IMR-90 (cell line): ENCODE measurements around the gene TAS1R1. TPM values are rescaled to one million over a fixed set of nuclear protein-coding genes. Genes with fewer than 3 reads are reported as not detected.

Experiments
- ATAC-seq: fragments of 200-7000 bp; cut with Tn5 transposase; 2 replicates; pipeline ENCODE4 v1.9.1; 2020; ENCODE audit warnings: low read depth, mild to moderate bottlenecking, moderate library complexity
- BruUV-seq: library from RNA; stranded (reverse); fragments of 400-500 nt; replicated peaks from 2 replicates; lab custom pipeline; 2021; lab: Mats Ljungman, UMichigan
- CTCF ChIA-PET: fragments of 300-600 bp; formaldehyde crosslinking; extraction: SDS; loops from one replicate; lab custom pipeline; 2021; ENCODE audit warnings: antibody characterized with exemption; lab: Yijun Ruan, JAX
- POLR2A ChIA-PET: fragments of 300-600 bp; sonication (Branson Sonifier 250); formaldehyde crosslinking; loops from one replicate; lab custom pipeline; 2022; ENCODE audit warnings: antibody characterized with exemption; ENCODE audit not compliant: unreplicated experiment; lab: Charles Lee
- DNase-seq: peaks from one replicate; pipeline ENCODE4 v3.0.0; 2013
- H2AFZ ChIP-seq: replicated peaks from 2 replicates; pipeline ENCODE3; 2013; ENCODE audit warnings: low read length, mild to moderate bottlenecking; ENCODE audit not compliant: poor library complexity
- H2AK5ac ChIP-seq: 2 replicates; pipeline ENCODE4 v1.6.1; 2013; ENCODE audit warnings: low read depth, low read length, inconsistent platforms
- H2AK9ac ChIP-seq: replicated peaks from 2 replicates; pipeline ENCODE3; 2013; ENCODE audit warnings: mild to moderate bottlenecking, low read depth, low read length, moderate library complexity; ENCODE audit not compliant: poor library complexity
- H2BK120ac ChIP-seq: 2 replicates; pipeline ENCODE4 v1.6.1; 2013; ENCODE audit warnings: low read depth, low read length, inconsistent platforms
- H2BK15ac ChIP-seq: 3 replicates; pipeline ENCODE4 v1.6.1; 2013; ENCODE audit warnings: low read depth, low read length, inconsistent platforms
- H2BK20ac ChIP-seq: 2 replicates; pipeline ENCODE4 v1.6.1; 2013; ENCODE audit warnings: low read depth, mild to moderate bottlenecking, inconsistent platforms, low read length, moderate library complexity
- H2BK5ac ChIP-seq: 2 replicates; pipeline ENCODE4 v1.6.1; 2013; ENCODE audit warnings: mild to moderate bottlenecking, low read depth, low read length, inconsistent platforms; ENCODE audit not compliant: poor library complexity, severe bottlenecking
- H3K14ac ChIP-seq: replicated peaks from 2 replicates; pipeline ENCODE4 v1.6.1; 2013; ENCODE audit warnings: low read depth, low read length, inconsistent platforms
- H3K18ac ChIP-seq: 2 replicates; pipeline ENCODE4 v1.6.1; 2013; ENCODE audit warnings: low read depth, low read length, control low read depth
- H3K23ac ChIP-seq: 2 replicates; pipeline ENCODE4 v1.6.1; 2013; ENCODE audit warnings: low read depth, low read length, inconsistent platforms
- H3K27ac ChIP-seq: 2 replicates; pipeline ENCODE4 v1.5.1; 2013; ENCODE audit warnings: mild to moderate bottlenecking, control low read depth, low read length; ENCODE audit not compliant: insufficient read depth
- H3K27me3 ChIP-seq: 2 replicates; pipeline ENCODE4 v1.6.1; 2013; ENCODE audit warnings: low read length; ENCODE audit not compliant: control insufficient read depth, insufficient read depth
- H3K36me3 ChIP-seq: 2 replicates; pipeline ENCODE4 v1.6.1; 2013; ENCODE audit warnings: low read length, mixed read lengths; ENCODE audit not compliant: control insufficient read depth, insufficient read depth
- H3K4ac ChIP-seq: 2 replicates; pipeline ENCODE4 v1.6.1; 2013; ENCODE audit warnings: low read depth, low read length, inconsistent platforms
- H3K4me1 ChIP-seq: 2 replicates; pipeline ENCODE4 v1.6.1; 2013; ENCODE audit warnings: low read length, mixed read lengths; ENCODE audit not compliant: control insufficient read depth, insufficient read depth
- H3K4me2 ChIP-seq: 2 replicates; pipeline ENCODE4 v1.6.1; 2013; ENCODE audit warnings: low read depth, mild to moderate bottlenecking, control low read depth, low read length, moderate library complexity
- H3K4me3 ChIP-seq: 2 replicates; pipeline ENCODE4 v1.5.1; 2013; ENCODE audit warnings: low read depth, mild to moderate bottlenecking, control low read depth, low read length, moderate library complexity; ENCODE audit not compliant: insufficient read depth
- H3K56ac ChIP-seq: 2 replicates; pipeline ENCODE4 v1.6.1; 2013; ENCODE audit warnings: low read length, inconsistent platforms; ENCODE audit not compliant: insufficient read depth; ENCODE audit errors: extremely low read depth
- H3K79me1 ChIP-seq, 2 experiments: 2 replicates each; pipeline ENCODE4 v1.6.1; 2013; ENCODE audit warnings: low read length in 2 of 2, inconsistent platforms in 1 of 2, low read depth in 1 of 2
- H3K9ac ChIP-seq: 2 replicates; pipeline ENCODE4 v1.6.1; 2013; ENCODE audit warnings: low read depth, low read length, control low read depth
- H3K9me1 ChIP-seq: 2 replicates; pipeline ENCODE4 v1.6.1; 2013; ENCODE audit warnings: low read length, inconsistent platforms; ENCODE audit not compliant: insufficient read depth
- H3K9me3 ChIP-seq: 2 replicates; pipeline ENCODE4 v1.6.1; 2013; ENCODE audit warnings: low read length; ENCODE audit not compliant: control insufficient read depth, insufficient read depth
- H4K20me1 ChIP-seq: 2 replicates; pipeline ENCODE4 v1.6.1; 2013; ENCODE audit warnings: low read length, inconsistent platforms; ENCODE audit not compliant: insufficient read depth
- H4K5ac ChIP-seq: 2 replicates; pipeline ENCODE4 v1.6.1; 2013; ENCODE audit warnings: mild to moderate bottlenecking, low read depth, low read length, control low read depth
- H4K8ac ChIP-seq, 2 experiments: 2 replicates each; pipeline ENCODE4 v1.6.1; 2013; ENCODE audit warnings: low read depth in 2 of 2, low read length in 2 of 2, control low read depth in 1 of 2, inconsistent platforms in 1 of 2
- H4K91ac ChIP-seq: 2 replicates; pipeline ENCODE4 v1.6.1; 2013; ENCODE audit warnings: low read depth, low read length, inconsistent platforms; ENCODE audit not compliant: insufficient read depth
- BHLHE40 ChIP-seq: fragments of 150-350 bp; IDR thresholded peaks from 2 replicates; pipeline ENCODE4 v1.6.1; 2016; ENCODE audit warnings: mild to moderate bottlenecking, low read depth, low read length
- CEBPB ChIP-seq: IDR thresholded peaks from 2 replicates; pipeline ENCODE4 v1.6.1; 2012; ENCODE audit warnings: low read depth, low read length, improper control_type of control experiment
- MAFK ChIP-seq: IDR thresholded peaks from 2 replicates; pipeline ENCODE4 v1.6.1; 2012; ENCODE audit warnings: low read depth, low read length, improper control_type of control experiment
- MXI1 ChIP-seq: IDR thresholded peaks from 2 replicates; pipeline ENCODE4 v1.6.1; 2012; ENCODE audit warnings: low read depth, mild to moderate bottlenecking, low read length, moderate library complexity, borderline replicate concordance
- POLR2A ChIP-seq: IDR thresholded peaks from 2 replicates; pipeline ENCODE4 v1.6.1; 2012; ENCODE audit warnings: mild to moderate bottlenecking, low read depth, low read length
- SMC3 ChIP-seq: fragments of 150-350 bp; IDR thresholded peaks from 2 replicates; pipeline ENCODE4 v1.6.1; 2016; ENCODE audit warnings: low read depth, mild to moderate bottlenecking, antibody characterized with exemption, low read length, moderate library complexity
- WGBS, 2 experiments: methylation state at CpG; one replicate each; pipeline versions ENCODE4 v1.1.5 to v1.1.7; 2013; ENCODE audit warnings: missing lambda C conversion rate in 2 of 2; ENCODE audit not compliant: insufficient read length in 1 of 2; ENCODE audit errors: extremely low coverage in 2 of 2; 5-methylcytosine and 5-hydroxymethylcytosine counted together
- dilution Hi-C: fragments of 300-500 bp; cut with HindIII; formaldehyde crosslinking; loops from one replicate; pipeline ENCODE4 v1.14.3; 2018; ENCODE audit warnings: low sequenced_read_pairs; ENCODE audit not compliant: unreplicated experiment
- in situ Hi-C: fragments of 300-500 bp; cut with MboI; formaldehyde crosslinking; loops from 3 replicates; pipeline ENCODE4 v1.14.3; 2019; ENCODE audit warnings: low sequenced_read_pairs, inconsistent platforms, mixed read lengths
- intact Hi-C: fragments of 100-400 bp; cut with micrococcal nuclease; formaldehyde crosslinking; loops from 2 replicates; pipeline ENCODE4 v1.10.0; 2022
- polyA plus RNA-seq, 3 experiments: library from polyadenylated mRNA; depleted of rRNA; stranded (reverse); fragments of >200 nt; gene quantifications; 2 replicates each; pipeline ENCODE4 v1.2.3, GENCODE V29; 2012; ENCODE audit warnings: low replicate concordance in 1 of 3
- total RNA-seq: library from RNA; depleted of rRNA; stranded (reverse); fragments of >200 nt; gene quantifications from 2 replicates; pipeline ENCODE4 v1.2.3, GENCODE V29; 2012
- TF ChIP-seq, protein P1 (sequence below): conservative IDR thresholded peaks from 2 replicates; pipeline ENCODE4 v1.5.1; 2012; ENCODE audit warnings: mild to moderate bottlenecking, low read depth, low read length, improper control_type of control experiment

Gene TAS1R1
- total and polyA plus RNA-seq, 2 of the 4 experiments (the other 2 are of a cell fraction): 0.05 TPM; not detected in 1

DNA sequence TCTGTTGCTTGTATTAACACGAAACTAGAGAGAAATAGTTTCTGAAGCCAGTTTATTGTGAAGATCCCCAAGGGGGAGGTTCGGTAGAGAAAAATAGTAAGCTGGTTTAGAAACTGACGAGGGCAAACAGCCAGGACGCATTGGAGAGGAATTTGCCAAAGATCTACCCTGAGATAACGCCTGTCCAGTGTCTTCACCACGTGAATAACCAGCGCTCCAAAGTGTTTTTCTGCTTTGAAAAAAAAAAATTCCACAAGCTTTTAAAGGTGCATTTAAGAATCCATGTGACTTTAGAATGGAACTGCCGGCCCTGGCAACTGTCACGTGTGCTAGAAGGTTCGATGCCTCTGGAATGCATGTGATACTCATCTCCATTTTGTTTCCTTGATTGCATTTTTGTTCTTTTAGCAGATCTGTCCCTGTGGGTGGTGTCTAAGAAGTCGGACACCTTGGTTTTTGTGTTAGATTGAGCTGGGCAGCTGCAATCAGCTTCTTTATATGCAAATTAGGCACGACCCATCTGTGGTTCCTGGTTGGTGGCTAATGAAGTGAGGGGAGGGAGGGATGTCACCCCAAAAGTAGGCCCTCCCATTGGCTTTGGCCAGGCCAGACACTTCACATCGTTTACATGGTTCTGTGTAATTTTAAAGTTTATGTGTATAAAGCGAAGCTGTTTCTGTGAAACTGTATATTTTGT, 68.3 kb downstream of the TAS1R1 start:
- Histone ChIP-seq H3K9me3 (no peaks in the 10 kb centered on the region), H3K4ac (no peak overlapping the region), H3K23ac (no peak overlapping the region), H4K20me1 (peaks cover 56% of the 10 kb centered on the region), H2BK5ac (no peak overlapping the region), H2BK15ac (no peak overlapping the region), H4K91ac (no peak overlapping the region), H3K27ac (no peak overlapping the region), H2AK9ac (no peak overlapping the region), H4K8ac (no peak overlapping the region), H3K9me1 (peaks cover 4% of the 10 kb centered on the region), H3K27me3 (no peaks in the 10 kb centered on the region), H3K79me1 (peaks cover 38 to 85% of the 10 kb centered on the region in 2 experiments), H3K14ac (no peak overlapping the region), H3K9ac (no peak overlapping the region), H4K5ac (no peak overlapping the region), H3K4me2 (no peak overlapping the region), H2BK120ac (no peak overlapping the region), H3K18ac (no peak overlapping the region), H3K4me3 (no peak overlapping the region), H3K56ac (no peak overlapping the region), H2AFZ (no peak overlapping the region), H2AK5ac (no peak overlapping the region), H3K36me3 (peaks cover 53% of the 10 kb centered on the region), H3K4me1 (peaks cover 6% of the 10 kb centered on the region), H2BK20ac (no peak overlapping the region)
- CTCF ChIA-PET: no interaction called here
- BruUV-seq: no TSS peak
- dilution Hi-C loops: no loop called here
- WGBS, 2 experiments: 82% methylated on average over 6 of the region's 14 CpGs; no CpG with 5 or more reads in 1 of the 2 experiments
- no peak for ATAC-seq
- POLR2A ChIA-PET: no interaction called here
- DNase-seq: no peak
- in situ Hi-C loops: no loop called here
- TF ChIP-seq MXI1 (no peak), POLR2A (no peak), MAFK (no peak), SMC3 (no peak), BHLHE40 (no peak), CEBPB (no peak)
- TF ChIP-seq, protein P1, sequence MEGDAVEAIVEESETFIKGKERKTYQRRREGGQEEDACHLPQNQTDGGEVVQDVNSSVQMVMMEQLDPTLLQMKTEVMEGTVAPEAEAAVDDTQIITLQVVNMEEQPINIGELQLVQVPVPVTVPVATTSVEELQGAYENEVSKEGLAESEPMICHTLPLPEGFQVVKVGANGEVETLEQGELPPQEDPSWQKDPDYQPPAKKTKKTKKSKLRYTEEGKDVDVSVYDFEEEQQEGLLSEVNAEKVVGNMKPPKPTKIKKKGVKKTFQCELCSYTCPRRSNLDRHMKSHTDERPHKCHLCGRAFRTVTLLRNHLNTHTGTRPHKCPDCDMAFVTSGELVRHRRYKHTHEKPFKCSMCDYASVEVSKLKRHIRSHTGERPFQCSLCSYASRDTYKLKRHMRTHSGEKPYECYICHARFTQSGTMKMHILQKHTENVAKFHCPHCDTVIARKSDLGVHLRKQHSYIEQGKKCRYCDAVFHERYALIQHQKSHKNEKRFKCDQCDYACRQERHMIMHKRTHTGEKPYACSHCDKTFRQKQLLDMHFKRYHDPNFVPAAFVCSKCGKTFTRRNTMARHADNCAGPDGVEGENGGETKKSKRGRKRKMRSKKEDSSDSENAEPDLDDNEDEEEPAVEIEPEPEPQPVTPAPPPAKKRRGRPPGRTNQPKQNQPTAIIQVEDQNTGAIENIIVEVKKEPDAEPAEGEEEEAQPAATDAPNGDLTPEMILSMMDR: no peak
- intact Hi-C loops: no loop called here
